ENCODE data around the gene KLC3.

Gene KLC3

GRCh38 chr19:45340232-45340898 lies at the start of gene KLC3:
KLC3 (plus strand) TSS chr19:45340750; CDS start chr19:45345542, 4,792 bp downstream.
- no peak for TF ChIP-seq CTCF (conservative IDR thresholded peaks at IDR 0.05; ENCODE audit: low read length)
- H3K4me3 ChIP-seq (ENCODE audit: low read length), result no peak within 1 kb of the TSS
- DNase-seq (ENCODE audit: low read depth), result no peak

- no peak for DNase-seq (ENCODE audit: low read depth)
- H3K4me3 ChIP-seq (ENCODE audit: low read length), result no peak overlapping the region
- TF ChIP-seq CTCF (conservative IDR thresholded peaks at IDR 0.05; ENCODE audit: low read length), result no peak
Observed at GRCh38 chr19:45291834-45292233, 48.7 kb upstream of the KLC3 start.

- no peak for TF ChIP-seq CTCF (conservative IDR thresholded peaks at IDR 0.05; ENCODE audit: low read length)
- H3K4me3 ChIP-seq (ENCODE audit: low read length), result no peak overlapping the region
- no peak for DNase-seq (ENCODE audit: low read depth)
Observed at GRCh38 chr19:45293682-45294081, 46.9 kb upstream of the KLC3 start.

- no peak overlapping the region for H3K4me3 ChIP-seq (ENCODE audit: low read length)
- no peak for TF ChIP-seq CTCF (conservative IDR thresholded peaks at IDR 0.05; ENCODE audit: low read length)
- DNase-seq (ENCODE audit: low read depth), result no peak
Observed at GRCh38 chr19:45294291-45295029, 46.1 kb upstream of the KLC3 start.

GRCh38 chr19:45295873-45296272 lies 44.7 kb upstream of the KLC3 start:
- no peak overlapping the region for H3K4me3 ChIP-seq (ENCODE audit: low read length)
- DNase-seq (ENCODE audit: low read depth), result no peak
- no peak for TF ChIP-seq CTCF (conservative IDR thresholded peaks at IDR 0.05; ENCODE audit: low read length)

- TF ChIP-seq CTCF (conservative IDR thresholded peaks at IDR 0.05; ENCODE audit: low read length), result no peak
- DNase-seq (ENCODE audit: low read depth), result no peak
- no peak overlapping the region for H3K4me3 ChIP-seq (ENCODE audit: low read length)
Observed at GRCh38 chr19:45296355-45296754, 44.2 kb upstream of the KLC3 start.

GRCh38 chr19:45297674-45298073 lies 42.9 kb upstream of the KLC3 start:
- no peak for TF ChIP-seq CTCF (conservative IDR thresholded peaks at IDR 0.05; ENCODE audit: low read length)
- no peak for DNase-seq (ENCODE audit: low read depth)
- H3K4me3 ChIP-seq (ENCODE audit: low read length), result no peak overlapping the region
